ENCODE measurements around the gene EMILIN1. TPM values are rescaled to one million over a fixed set of nuclear protein-coding genes. Genes with fewer than 3 reads are reported as not detected.

EMILIN1 gene
- total and polyA plus RNA-seq, 2 experiments from 2014 or later, result 3.2 to 15.4 TPM

- H3K4me3 ChIP-seq, result peak overlapping the region; percentile 50
- peak; percentile 74 for TF ChIP-seq POLR2AphosphoS5 (IDR thresholded peaks at IDR 0.05; ENCODE audit: low read depth)
- TF ChIP-seq REST (IDR thresholded peaks at IDR 0.05; ENCODE audit: unreplicated experiment), result no peak
- peak; percentile 90 for TF ChIP-seq ETS1 (IDR thresholded peaks at IDR 0.05)
- H3K9me3 Mint-ChIP-seq, result no peaks in the 10 kb centered on the region; the same call in 2 of the 3 replicates
- H3F3A ChIP-seq (replicated peaks; ENCODE audit: low read depth), result no peaks in the 10 kb centered on the region
- peaks cover 22% of the 10 kb centered on the region for H3K27me3 Mint-ChIP-seq (ENCODE audit: insufficient read depth, low read depth, poor library complexity)
- 0 out of 2 replicates have a peak overlapping the region, but pooled peaks have one; percentile 45 for H3K27ac ChIP-seq (ENCODE audit: low read depth)
- no peaks in the 10 kb centered on the region; the same call in 1 of the 2 replicates for H4K20me1 ChIP-seq (replicated peaks; ENCODE audit: insufficient read depth)
- H3K27me3 ChIP-seq (ENCODE audit: insufficient read depth), result no peaks in the 10 kb centered on the region
- peak overlapping the region; percentile 84 for H2AFZ ChIP-seq
- ATAC-seq, result peak; percentile 91
- H3K4me1 ChIP-seq (ENCODE audit: insufficient read depth), result peaks cover 4% of the 10 kb centered on the region; the same call in 1 of the 2 replicates
- peak; percentile 87 for DNase-seq (ENCODE audit: low spot score)
- H3K4me3 Mint-ChIP-seq, result peak overlapping the region; percentile 68
- H3K9me2 ChIP-seq (ENCODE audit: insufficient read depth), result no peaks in the 10 kb centered on the region
- no peaks in the 10 kb centered on the region; the same call in 2 of the 3 replicates for H3K36me3 Mint-ChIP-seq (ENCODE audit: low read depth)
- peak overlapping the region; percentile 75 for H3K4me2 ChIP-seq
- H3K27ac Mint-ChIP-seq, result peak overlapping the region; percentile 88
- peaks cover 9% of the 10 kb centered on the region for H3K4me1 Mint-ChIP-seq
- no peaks in the 10 kb centered on the region for H3K79me2 ChIP-seq (replicated peaks; ENCODE audit: insufficient read depth)
- no peaks in the 10 kb centered on the region for H3K36me3 ChIP-seq (ENCODE audit: insufficient read depth)
Measured at GRCh38 chr2:27095745-27096651, 17.6 kb downstream of the EMILIN1 start.

- Mint-ChIP-seq H3K4me1 (peaks cover 9% of the 10 kb centered on the region), H3K9me3 (no peaks in the 10 kb centered on the region; the same call in 2 of the 3 replicates), H3K27ac (no peak overlapping the region), H3K4me3 (no peak overlapping the region), H3K27me3 (ENCODE audit: insufficient read depth, low read depth, poor library complexity) (peaks cover 24% of the 10 kb centered on the region), H3K36me3 (ENCODE audit: low read depth) (no peaks in the 10 kb centered on the region; the same call in 2 of the 3 replicates)
- DNase-seq (ENCODE audit: low spot score) (no peak), ATAC-seq (no peak)
- H3K36me3 ChIP-seq (ENCODE audit: insufficient read depth), result no peaks in the 10 kb centered on the region
- no peaks in the 10 kb centered on the region for H3F3A ChIP-seq (replicated peaks; ENCODE audit: low read depth)
- H2AFZ ChIP-seq, result no peak overlapping the region
- H3K4me1 ChIP-seq (ENCODE audit: insufficient read depth), result peaks cover 4% of the 10 kb centered on the region; the same call in 1 of the 2 replicates
- no peaks in the 10 kb centered on the region; the same call in 1 of the 2 replicates for H4K20me1 ChIP-seq (replicated peaks; ENCODE audit: insufficient read depth)
- no peak overlapping the region for H3K27ac ChIP-seq (ENCODE audit: low read depth)
- H3K27me3 ChIP-seq (ENCODE audit: insufficient read depth), result no peaks in the 10 kb centered on the region
- H3K4me2 ChIP-seq, result no peak overlapping the region
- no peak overlapping the region for H3K4me3 ChIP-seq
- H3K9me2 ChIP-seq (ENCODE audit: insufficient read depth), result no peaks in the 10 kb centered on the region
- no peaks in the 10 kb centered on the region for H3K79me2 ChIP-seq (replicated peaks; ENCODE audit: insufficient read depth)
- TF ChIP-seq EZH2phosphoT487 (IDR thresholded peaks at IDR 0.05; ENCODE audit: unreplicated experiment) (no peak), ZNF331 (CRISPR knock-in tag; IDR thresholded peaks at IDR 0.05; ENCODE audit: low read depth) (no peak), STAT1 (IDR thresholded peaks at IDR 0.05; ENCODE audit: unreplicated experiment) (no peak), CREB1 (CRISPR knock-in tag; IDR thresholded peaks at IDR 0.05; ENCODE audit: low read depth) (no peak), CTCF (conservative IDR thresholded peaks at IDR 0.05; ENCODE audit: low read depth in 2 of 2) (no peak), ETS1 (IDR thresholded peaks at IDR 0.05) (no peak), JUNB (IDR thresholded peaks at IDR 0.05; ENCODE audit: unreplicated experiment) (no peak), EZH2 (IDR thresholded peaks at IDR 0.05; ENCODE audit: low read depth, unreplicated experiment) (no peak), ZNF114 (CRISPR knock-in tag; IDR thresholded peaks at IDR 0.05) (no peak)
Measured at GRCh38 chr2:27096748-27097297, 18.4 kb downstream of the EMILIN1 start.

Measured in GM23338 (cell line).